ENCODE measurements around the gene TRMT1. TPM values are rescaled to one million over a fixed set of nuclear protein-coding genes. Genes with fewer than 3 reads are reported as not detected.
A peak's percentile ranks its signal among the peaks of the same experiment; 100 is the strongest.

TRMT1 gene
- total and polyA plus RNA-seq, 2 of the 8 experiments (the other 6 are each of a cell fraction or from before 2014, with no cell fraction given) = 77.4 to 99.3 TPM

DNA sequence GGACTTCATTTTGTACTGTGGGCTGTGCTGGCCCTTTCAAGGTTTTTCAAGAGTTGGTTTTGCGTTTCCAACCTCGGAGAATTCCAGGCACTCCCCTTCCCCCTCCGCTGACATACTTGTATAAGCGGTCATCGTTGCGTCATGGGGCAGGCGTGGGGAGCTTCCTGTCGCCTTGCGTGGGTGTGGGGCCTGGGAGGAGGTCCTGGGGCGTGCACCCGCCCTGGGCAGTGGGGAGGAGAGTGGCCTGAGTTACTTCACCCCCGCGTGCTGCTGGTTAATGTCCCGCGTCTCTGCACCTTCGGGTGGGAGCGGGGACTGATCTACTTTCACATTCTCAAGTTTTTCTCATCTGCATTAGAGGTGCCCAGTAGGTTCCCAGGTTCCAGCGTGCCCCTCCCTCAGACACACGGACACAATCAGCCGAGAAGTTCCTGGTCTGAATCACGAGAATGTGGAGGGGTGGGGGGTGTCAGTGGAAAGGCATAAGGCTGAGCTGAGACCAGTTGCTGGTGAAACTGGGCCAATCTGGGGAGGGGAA, 37.8 kb upstream of the TRMT1 start:
- Histone ChIP-seq H3K14ac (ENCODE audit: insufficient read length) (peak overlapping the region; percentile 14), H3K18ac (ENCODE audit: extremely low read depth, low read length) (peak overlapping the region; percentile 80), H2AFZ (ENCODE audit: low read length) (no peak overlapping the region), H3K4ac (replicated peaks; ENCODE audit: insufficient read length, low read depth, low read length) (peak overlapping the region; percentile 63), H3K27me3 (replicated peaks in 1 of 4; ENCODE audit: control insufficient read depth in 3 of 4, extremely low read depth in 1 of 4, insufficient read depth in 3 of 4, low read length in 3 of 4) (no peaks in the 10 kb centered on the region; a peak in 2 of 7 replicates), H3K9me3 (ENCODE audit: insufficient read depth in 2 of 2, low read depth in 1 of 2, low read length in 1 of 2) (no peaks in the 10 kb centered on the region), H3K4me3 (ENCODE audit: extremely low read depth in 1 of 4, insufficient read depth in 2 of 4, low read depth in 3 of 4, low read length in 4 of 4) (peak overlapping the region; percentile 90 to 99 (median 92)), H2BK12ac (ENCODE audit: low read depth, low read length) (peak overlapping the region; percentile 92; the same call in 1 of the 2 replicates), H3K36me3 (ENCODE audit: control insufficient read depth in 2 of 4, insufficient read depth in 4 of 4, low read length in 3 of 4) (peaks cover 0 to 7% (median 2%) of the 10 kb centered on the region in 4 experiments; a peak in 2 of 8 replicates), H4K5ac (ENCODE audit: insufficient read length, low read depth, low read length) (peak overlapping the region; percentile 58), H3K9ac (replicated peaks in 1 of 4; ENCODE audit: extremely low read depth in 1 of 4, low read depth in 3 of 4, low read length in 3 of 4) (peak overlapping the region; percentile 82 to 97 (median 94)), H4K20me1 (replicated peaks in 1 of 2; ENCODE audit: control insufficient read depth in 1 of 2, insufficient read depth in 2 of 2, low read length in 2 of 2) (peaks cover 7 to 11% of the 10 kb centered on the region in 2 experiments), H3K27ac (ENCODE audit: low read depth, low read length) (peak overlapping the region; percentile 89), H3K79me2 (ENCODE audit: control insufficient read depth in 1 of 2, insufficient read depth in 2 of 2, low read length in 2 of 2) (peaks cover 17 to 40% of the 10 kb centered on the region in 2 experiments), H2BK20ac (ENCODE audit: low read length) (no peak overlapping the region), H3K23ac (ENCODE audit: insufficient read length) (no peak overlapping the region), H3K79me1 (ENCODE audit: low read depth, low read length) (peaks cover 3% of the 10 kb centered on the region), H4K91ac (replicated peaks; ENCODE audit: insufficient read length, low read length) (peak overlapping the region; percentile 69), H4K8ac (ENCODE audit: extremely low read depth, insufficient read depth, low read length) (peak overlapping the region; percentile 93; the same call in 1 of the 2 replicates), H2AK5ac (ENCODE audit: low read depth, low read length) (no peak overlapping the region; the same call in 1 of the 2 replicates), H3K4me1 (replicated peaks in 1 of 4; ENCODE audit: control insufficient read depth in 3 of 4, insufficient read depth in 4 of 4, low read length in 3 of 4) (peaks cover 0 to 8% (median 6%) of the 10 kb centered on the region in 4 experiments), H3K56ac (replicated peaks; ENCODE audit: insufficient read length, low read depth, low read length) (peak overlapping the region; percentile 71), H3K23me2 (ENCODE audit: low read depth, low read length) (peaks cover 24% of the 10 kb centered on the region), H2BK120ac (replicated peaks; ENCODE audit: low read depth, low read length) (peak overlapping the region; percentile 18), H3K4me2 (ENCODE audit: insufficient read depth in 1 of 2, low read depth in 2 of 2, low read length in 2 of 2) (peak overlapping the region; percentile 77 to 82), H2BK15ac (ENCODE audit: low read length) (no peak overlapping the region), H2BK5ac (ENCODE audit: low read depth, low read length) (peak overlapping the region; percentile 99)
- whole genome bisulfite sequencing, 2 experiments (ENCODE audit: extremely low coverage in 1 of 2, insufficient coverage in 1 of 2, insufficient read length in 1 of 2, insufficient replicate concordance in 2 of 2, low coverage in 1 of 2, low lambda C conversion rate in 2 of 2, missing lambda C conversion rate in 1 of 2) = 2% methylated on average over 21 of the region's 21 CpGs; no CpG with 5 or more reads in 1 of the 2 experiments
- ChIA-PET POLR2A (ENCODE audit: partially characterized antibody) (interaction anchor here (0.5 to 9.6 kb wide), 19 partner anchors 12 to 457 kb away, joined by 3 to 530 read pairs (median 6); partner anchors contain the start of genes NACC1 and TRMT1), CTCF (ENCODE audit: partially characterized antibody) (interaction anchor here (0.6 to 1.3 kb wide), 5 partner anchors 9 to 268 kb away, joined by 3 to 4 read pairs (median 3); no protein-coding TSS in a partner anchor)
- FAIRE-seq (no peak), DNase-seq (ENCODE audit: low read depth in 1 of 2, low spot score in 2 of 2) (peak in 1 of 2 experiments; percentile 53)
- TF ChIP-seq TAF7 (optimal IDR thresholded peaks at IDR 0.05; ENCODE audit: borderline replicate concordance, low read depth, low read length) = peak; percentile 60
- peak; percentile 56 for TF ChIP-seq SAP30 (IDR thresholded peaks at IDR 0.05; ENCODE audit: insufficient read depth, insufficient replicate concordance, low read length)
- peak; percentile 70 for TF ChIP-seq POLR2AphosphoS5 (IDR thresholded peaks at IDR 0.05; ENCODE audit: low read depth, low read length)
- peak; percentile 29; the same call in 1 of the 2 replicates for TF ChIP-seq CEBPB (IDR thresholded peaks at IDR 0.05; ENCODE audit: low read depth, low read length)
- peak; percentile 15 to 53; a peak in 3 of 4 replicates for TF ChIP-seq SIN3A (conservative IDR thresholded peaks at IDR 0.05 in 1 of 2, IDR thresholded peaks at IDR 0.05 in 1 of 2; ENCODE audit: low read depth in 1 of 2, low read length in 2 of 2)
- no peak for TF ChIP-seq TCF12 (IDR thresholded peaks at IDR 0.05; ENCODE audit: low read depth, low read length)

Data from H1 (cell line).